Superior temporal gyrus (tissue), 1 donor: ENCODE results near the gene RRP8.

Experiments used
- DNase-seq: peaks from one replicate; pipeline ENCODE4 v3.0.0-alpha.2; 2016; ENCODE audit errors: extremely low spot score

Gene RRP8

GRCh38 chr11:6599881-6600390, 3.5 kb downstream of the RRP8 start:
- DNase-seq = no peak

- DNase-seq = no peak
Measured at GRCh38 chr11:6599449-6599848, 4.0 kb downstream of the RRP8 start.

GRCh38 chr11:6598555-6598954, 4.9 kb downstream of the RRP8 start:
- DNase-seq = no peak

- DNase-seq = peak; percentile 78
Measured at GRCh38 chr11:6596239-6596877, 7.1 kb downstream of the RRP8 start.

- no peak for DNase-seq
Measured at GRCh38 chr11:6594142-6594768, 9.2 kb downstream of the RRP8 start.

- no peak for DNase-seq
Measured at GRCh38 chr11:6588018-6588417, 15.4 kb downstream of the RRP8 start.

GRCh38 chr11:6587360-6587953, 16.0 kb downstream of the RRP8 start:
- DNase-seq = no peak

- peak; percentile 56 for DNase-seq
Measured at GRCh38 chr11:6586434-6587359, 16.7 kb downstream of the RRP8 start.

- DNase-seq = no peak
Measured at GRCh38 chr11:6584528-6584927, 18.9 kb downstream of the RRP8 start.

- DNase-seq = no peak
Measured at GRCh38 chr11:6583584-6583983, 19.8 kb downstream of the RRP8 start.

GRCh38 chr11:6579681-6580080, 23.7 kb downstream of the RRP8 start:
- DNase-seq = no peak

GRCh38 chr11:6578134-6578533, 25.3 kb downstream of the RRP8 start:
- no peak for DNase-seq

GRCh38 chr11:6576471-6577373, 26.7 kb downstream of the RRP8 start:
- peak; percentile 97 for DNase-seq

- DNase-seq = peak; percentile 56
Measured at GRCh38 chr11:6574816-6575715, 28.4 kb downstream of the RRP8 start.

- DNase-seq = peak; percentile 55
Measured at GRCh38 chr11:6572215-6572614, 31.2 kb downstream of the RRP8 start.

- DNase-seq = no peak
Measured at GRCh38 chr11:6571434-6572008, 31.9 kb downstream of the RRP8 start.

- no peak for DNase-seq
Measured at GRCh38 chr11:6570691-6571427, 32.6 kb downstream of the RRP8 start.

- no peak for DNase-seq
Measured at GRCh38 chr11:6569706-6570105, 33.7 kb downstream of the RRP8 start.
